Mammary epithelial cell (primary cell): ENCODE data around the gene HSPA12A.

Source experiments
- EZH2 ChIP-seq: IDR thresholded peaks from 2 replicates; pipeline ENCODE4 v1.6.1; 2012; ENCODE audit warnings: low read length, inconsistent platforms, borderline replicate concordance
- TF ChIP-seq, protein P1 (sequence below), 2 donors: IDR thresholded peaks in 1 of 2; conservative IDR thresholded peaks in 1 of 2; 2 replicates each; pipeline ENCODE4 v1.5.1; 2011 to 2012; ENCODE audit warnings: inconsistent platforms in 2 of 2, low read length in 2 of 2, mild to moderate bottlenecking in 2 of 2, control low read depth in 1 of 2, low read depth in 1 of 2; ENCODE audit not compliant: insufficient read depth in 1 of 2; ENCODE audit errors: extremely low read depth in 1 of 2

DNA sequence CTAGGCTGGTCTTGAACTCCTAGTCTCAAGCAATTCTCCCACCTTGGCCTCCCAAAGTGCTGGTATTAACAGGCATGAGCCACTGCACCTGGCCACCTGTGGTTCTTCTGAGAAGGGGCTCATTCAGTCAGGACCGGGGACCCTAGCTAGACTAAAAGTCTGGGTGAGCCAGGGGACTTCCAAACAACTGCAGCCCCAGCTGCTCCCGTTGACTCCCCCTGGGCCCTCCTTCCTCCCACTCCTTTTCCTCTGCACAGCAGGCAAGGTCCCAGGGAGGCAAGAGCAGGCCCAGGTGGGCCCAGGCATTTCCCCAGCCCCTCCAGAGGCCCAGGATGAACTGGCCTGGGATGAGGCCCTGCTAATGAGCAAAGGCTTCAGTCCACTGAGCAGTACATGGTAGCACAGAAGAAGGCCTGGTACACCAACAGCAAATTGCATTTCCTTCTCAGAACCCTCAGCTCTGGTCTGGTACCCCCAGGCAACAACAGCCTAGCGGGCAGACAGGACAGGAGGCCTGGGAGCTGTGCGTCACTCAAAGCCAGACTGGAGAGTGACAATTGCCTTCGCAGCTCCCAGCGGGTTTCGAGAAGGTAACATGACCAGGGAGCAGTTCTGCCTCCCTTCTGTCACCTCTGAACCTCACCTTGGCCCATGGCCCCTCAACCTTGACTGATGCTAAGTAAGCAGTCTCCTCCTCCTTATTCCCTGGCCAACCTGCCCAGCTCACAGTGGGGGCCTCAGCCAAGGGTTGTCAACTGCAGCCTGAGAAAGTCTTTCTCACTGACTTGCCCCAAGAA is 30.7 kb upstream of the HSPA12A start:
- TF ChIP-seq, protein P1, sequence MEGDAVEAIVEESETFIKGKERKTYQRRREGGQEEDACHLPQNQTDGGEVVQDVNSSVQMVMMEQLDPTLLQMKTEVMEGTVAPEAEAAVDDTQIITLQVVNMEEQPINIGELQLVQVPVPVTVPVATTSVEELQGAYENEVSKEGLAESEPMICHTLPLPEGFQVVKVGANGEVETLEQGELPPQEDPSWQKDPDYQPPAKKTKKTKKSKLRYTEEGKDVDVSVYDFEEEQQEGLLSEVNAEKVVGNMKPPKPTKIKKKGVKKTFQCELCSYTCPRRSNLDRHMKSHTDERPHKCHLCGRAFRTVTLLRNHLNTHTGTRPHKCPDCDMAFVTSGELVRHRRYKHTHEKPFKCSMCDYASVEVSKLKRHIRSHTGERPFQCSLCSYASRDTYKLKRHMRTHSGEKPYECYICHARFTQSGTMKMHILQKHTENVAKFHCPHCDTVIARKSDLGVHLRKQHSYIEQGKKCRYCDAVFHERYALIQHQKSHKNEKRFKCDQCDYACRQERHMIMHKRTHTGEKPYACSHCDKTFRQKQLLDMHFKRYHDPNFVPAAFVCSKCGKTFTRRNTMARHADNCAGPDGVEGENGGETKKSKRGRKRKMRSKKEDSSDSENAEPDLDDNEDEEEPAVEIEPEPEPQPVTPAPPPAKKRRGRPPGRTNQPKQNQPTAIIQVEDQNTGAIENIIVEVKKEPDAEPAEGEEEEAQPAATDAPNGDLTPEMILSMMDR (conservative IDR thresholded peaks at IDR 0.05 in 1 of 2, IDR thresholded peaks at IDR 0.05 in 1 of 2; ENCODE audit: extremely low read depth in 1 of 2, insufficient read depth in 1 of 2, low read depth in 1 of 2, low read length in 2 of 2), result no peak
- TF ChIP-seq EZH2, result no peak
